ENCODE measurements around the gene GTF2H1.

GTF2H1 gene

GRCh38 chr11:18321969-18322711 lies at the start of gene GTF2H1, which contains the start of gene HPS5:
Gene GTF2H1, plus strand, starts transcription at chr11:18322567. Its CDS starts 10,508 bp downstream, at chr11:18333075.
Gene HPS5, minus strand, starts transcription at chr11:18322140. Its CDS starts 4,282 bp downstream, at chr11:18317858.
- peak; percentile 96 for DNase-seq

GRCh38 chr11:18277565-18278271 lies 44.6 kb upstream of the GTF2H1 start:
- no peak for DNase-seq

DNA sequence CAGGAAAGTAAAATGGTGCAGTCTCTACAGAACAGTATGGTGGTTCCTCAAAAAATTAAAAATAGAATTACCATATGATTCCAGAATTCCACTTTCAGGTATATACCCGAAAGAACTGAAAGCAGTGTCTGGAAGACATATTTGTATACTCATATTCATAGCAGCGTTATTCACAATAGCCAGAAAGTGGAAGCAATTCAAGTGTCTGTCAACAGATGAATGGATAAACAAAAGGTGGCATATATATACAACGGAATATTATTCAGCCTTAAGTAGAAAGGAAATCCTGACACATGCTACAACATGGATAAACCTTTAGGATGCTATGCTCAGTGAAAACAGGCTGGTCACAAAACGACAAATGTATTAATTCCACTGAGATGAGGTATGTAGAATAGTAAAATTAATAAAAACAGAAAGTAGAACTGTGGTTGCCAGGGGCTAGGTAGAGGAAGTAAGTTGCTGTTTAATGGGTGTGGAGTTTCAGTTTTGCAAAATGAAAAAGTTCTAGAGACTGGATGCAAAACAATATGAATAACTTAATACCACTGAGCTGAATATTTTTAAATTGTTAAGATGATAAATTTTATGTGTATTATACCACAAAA lies 41.8 kb upstream of the GTF2H1 start:
- DNase-seq = no peak

- DNase-seq = no peak
Observed at GRCh38 chr11:18282626-18283025, 39.7 kb upstream of the GTF2H1 start.

- DNase-seq = no peak
Observed at GRCh38 chr11:18285841-18286240, 36.5 kb upstream of the GTF2H1 start.

DNA sequence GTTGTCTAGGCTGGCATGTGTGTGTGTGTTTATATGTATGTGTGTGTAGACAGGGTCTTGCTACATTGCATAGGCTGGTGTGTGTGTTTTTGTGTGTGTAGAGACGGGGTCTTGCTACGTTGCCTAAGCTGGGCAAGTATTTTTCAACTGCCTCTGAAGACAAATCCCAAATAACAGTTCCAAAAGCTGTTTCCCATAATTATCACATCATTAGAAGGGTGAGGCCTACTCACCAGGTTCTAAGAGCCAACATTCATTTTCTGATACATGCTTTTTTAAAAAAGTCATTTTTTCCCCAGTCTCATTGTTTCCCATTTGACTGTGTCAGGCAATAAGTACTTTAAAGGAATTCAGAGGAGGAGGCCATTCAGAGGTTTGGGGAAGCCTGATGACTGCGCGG lies 33.5 kb upstream of the GTF2H1 start:
- no peak for DNase-seq

GRCh38 chr11:18294862-18295261 lies 27.5 kb upstream of the GTF2H1 start:
- no peak for DNase-seq

GRCh38 chr11:18295316-18295715 lies 27.1 kb upstream of the GTF2H1 start:
- no peak for DNase-seq

GRCh38 chr11:18299721-18300120 lies 22.6 kb upstream of the GTF2H1 start:
- DNase-seq = no peak

GRCh38 chr11:18304745-18305144 lies 17.6 kb upstream of the GTF2H1 start:
- DNase-seq = no peak

GRCh38 chr11:18307461-18308139 lies 14.8 kb upstream of the GTF2H1 start:
- no peak for DNase-seq

DNA sequence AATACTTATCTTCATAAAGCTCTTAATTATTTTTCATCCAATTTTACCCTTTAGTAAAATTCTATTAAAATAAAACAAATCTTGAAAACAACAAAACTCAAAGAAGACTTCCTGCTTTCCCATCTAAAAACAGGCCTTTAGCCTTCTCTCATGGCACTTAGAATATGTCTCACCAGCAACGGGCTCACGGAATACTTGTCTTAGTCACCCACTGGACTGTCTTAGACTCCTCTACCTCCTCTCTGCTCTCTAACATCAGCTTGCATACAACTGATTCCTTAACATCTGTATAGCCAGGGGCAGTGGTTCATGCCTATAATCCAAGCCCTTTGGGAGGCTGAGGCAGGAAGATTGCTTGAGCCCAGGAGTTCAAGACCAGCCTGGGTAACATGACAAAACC lies 14.1 kb upstream of the GTF2H1 start:
- no peak for DNase-seq

- no peak for DNase-seq
Observed at GRCh38 chr11:18309691-18310090, 12.7 kb upstream of the GTF2H1 start.

DNA sequence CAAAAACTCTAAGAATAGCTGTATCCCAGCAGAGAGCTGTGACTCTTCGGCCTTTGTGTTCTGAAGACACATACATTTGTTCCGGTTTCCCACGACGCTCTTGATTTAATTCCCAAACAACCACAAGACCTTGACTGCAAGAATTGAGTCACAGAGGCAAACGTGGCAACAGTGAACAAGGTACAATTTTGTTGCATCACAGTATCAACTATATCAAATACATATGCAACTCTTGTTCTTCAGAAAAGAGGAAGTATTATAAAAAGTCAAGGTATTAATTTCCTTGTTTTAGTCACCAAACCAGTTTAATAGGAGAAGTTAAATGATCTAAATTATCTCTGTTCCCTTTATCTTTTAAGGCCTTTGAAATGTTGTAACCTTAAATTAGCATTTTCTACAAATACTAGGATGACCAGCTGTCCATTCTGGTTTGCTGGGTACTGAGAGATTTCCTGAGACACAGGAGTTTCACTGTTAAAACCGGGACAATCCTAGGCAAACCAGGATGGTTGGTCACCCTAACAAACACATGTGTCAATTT lies 11.5 kb upstream of the GTF2H1 start:
- DNase-seq = no peak

- DNase-seq = no peak
Observed at GRCh38 chr11:18312012-18312411, 10.4 kb upstream of the GTF2H1 start.

DNA sequence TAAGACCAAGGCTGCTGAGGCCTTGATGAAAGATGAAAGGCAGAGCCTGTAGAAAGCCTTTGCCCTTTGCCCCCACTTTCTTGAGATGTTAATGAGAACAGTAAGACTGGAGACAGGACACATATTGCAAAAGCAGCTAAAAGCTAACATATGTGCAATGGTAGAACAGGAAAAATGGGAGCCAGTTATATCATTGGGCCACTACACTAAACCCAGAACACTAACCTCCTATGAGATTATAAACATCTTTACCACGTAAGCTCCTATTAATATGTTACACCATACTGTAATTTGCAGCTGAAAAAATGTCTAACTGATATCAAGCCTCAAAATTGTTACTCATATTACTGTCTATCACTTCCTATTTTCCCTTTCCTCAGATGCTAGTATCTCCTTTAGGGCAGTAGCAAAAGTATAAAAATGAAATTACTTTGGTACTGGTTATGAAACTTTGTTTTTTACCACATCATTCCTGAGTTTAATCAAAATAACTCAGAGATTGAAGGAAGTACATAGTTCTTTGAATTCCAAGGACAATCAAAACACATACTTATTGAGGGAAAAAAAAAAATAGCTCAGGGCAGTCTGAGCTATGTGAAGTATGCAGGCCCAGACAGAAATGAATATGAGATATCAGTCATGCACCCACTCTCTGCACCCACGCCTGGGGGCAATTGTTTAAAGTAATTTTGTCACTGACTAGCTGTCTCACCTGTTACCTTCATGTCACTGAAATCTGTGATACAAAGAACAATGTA lies 9.5 kb upstream of the GTF2H1 start:
- no peak for DNase-seq

DNA sequence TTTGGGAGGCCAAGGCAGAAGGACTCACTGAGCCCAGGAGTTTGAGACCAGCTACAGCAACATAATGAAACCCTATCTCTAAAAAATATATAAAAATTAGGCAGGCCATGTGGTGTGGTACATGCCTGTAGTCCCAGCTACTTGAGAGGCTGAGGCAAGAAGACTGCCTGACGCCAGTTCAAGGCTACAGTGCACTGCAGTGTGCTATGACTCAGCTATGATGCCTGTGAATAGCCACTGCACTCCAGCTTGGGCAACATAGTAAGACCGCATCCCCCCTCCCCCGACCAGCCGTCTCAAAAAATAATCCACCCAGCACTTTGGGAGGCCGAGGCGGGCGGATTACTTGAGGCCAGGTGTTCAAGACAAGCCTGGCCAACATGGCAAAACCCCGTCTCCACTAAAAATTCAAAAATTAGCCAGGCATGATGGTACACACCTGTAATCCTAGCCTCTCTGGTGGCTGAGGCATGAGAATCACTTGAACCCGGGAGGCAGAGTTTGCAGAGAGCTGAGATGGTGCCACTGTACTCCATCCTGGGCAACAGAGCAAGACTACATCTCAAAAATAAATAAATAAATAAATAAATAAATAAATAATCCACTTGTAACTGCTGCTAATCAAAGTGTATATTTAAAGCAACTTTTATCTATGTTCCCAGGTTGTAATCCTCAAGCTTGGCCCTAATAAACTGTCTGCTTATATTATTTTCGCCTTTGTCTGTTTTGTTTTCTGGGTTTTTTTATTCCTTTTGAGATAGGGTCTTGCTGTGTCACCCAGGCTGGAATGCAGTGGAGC lies 8.2 kb upstream of the GTF2H1 start:
- DNase-seq = no peak

DNA sequence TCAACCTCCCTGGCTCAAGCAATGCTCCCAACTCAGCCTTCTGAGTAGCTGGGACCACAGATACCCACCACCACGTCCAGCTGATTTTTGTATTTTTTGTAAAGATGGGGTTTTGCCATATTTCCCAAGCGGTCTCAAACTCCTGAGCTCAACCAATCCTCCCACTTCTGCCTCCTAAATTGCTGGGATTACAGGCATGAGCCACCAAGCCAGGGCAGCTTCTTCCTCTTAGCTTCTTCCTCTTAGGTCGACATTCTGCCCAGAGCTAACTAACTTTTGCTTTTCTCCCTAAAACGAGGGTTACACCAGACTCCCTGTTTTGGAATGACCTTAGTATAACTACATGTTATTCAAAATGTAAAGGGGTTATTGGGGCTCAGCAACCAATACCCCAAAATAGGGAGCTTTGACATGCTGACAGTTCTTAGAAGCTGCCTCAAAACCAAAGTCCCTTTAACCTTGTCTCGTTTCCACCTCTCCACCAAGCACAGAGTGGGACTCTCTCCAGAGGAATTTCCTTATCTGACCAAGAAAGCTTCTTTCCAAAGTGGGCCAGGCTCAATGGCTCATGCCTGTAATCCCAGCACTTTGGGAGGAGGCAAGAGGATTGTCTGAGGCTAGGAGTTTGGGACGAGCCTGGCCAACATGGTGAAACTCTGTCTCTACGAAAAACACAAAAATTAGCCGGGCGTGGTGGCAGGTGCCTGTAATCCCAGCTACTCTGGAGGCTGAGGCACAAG lies 7.4 kb upstream of the GTF2H1 start:
- no peak for DNase-seq

GRCh38 chr11:18315893-18316292 lies 6.5 kb upstream of the GTF2H1 start:
- DNase-seq = no peak

- no peak for DNase-seq
Observed at GRCh38 chr11:18317551-18317950, 4.8 kb upstream of the GTF2H1 start.

- no peak for DNase-seq
Observed at GRCh38 chr11:18319914-18320313, 2.5 kb upstream of the GTF2H1 start.

Measured in CD4-positive, alpha-beta T cell treated with Interleukin-6 for 4 hours (primary cell).